ENCODE measurements around the gene JPH2.
A peak's percentile ranks its signal among the peaks of the same experiment; 100 is the strongest.
"Not testable (repeated sequence)": the region's sequence is repeated elsewhere in the genome, so short reads cannot be mapped to it uniquely, and the experiment has no call there.

The JPH2 gene

DNA sequence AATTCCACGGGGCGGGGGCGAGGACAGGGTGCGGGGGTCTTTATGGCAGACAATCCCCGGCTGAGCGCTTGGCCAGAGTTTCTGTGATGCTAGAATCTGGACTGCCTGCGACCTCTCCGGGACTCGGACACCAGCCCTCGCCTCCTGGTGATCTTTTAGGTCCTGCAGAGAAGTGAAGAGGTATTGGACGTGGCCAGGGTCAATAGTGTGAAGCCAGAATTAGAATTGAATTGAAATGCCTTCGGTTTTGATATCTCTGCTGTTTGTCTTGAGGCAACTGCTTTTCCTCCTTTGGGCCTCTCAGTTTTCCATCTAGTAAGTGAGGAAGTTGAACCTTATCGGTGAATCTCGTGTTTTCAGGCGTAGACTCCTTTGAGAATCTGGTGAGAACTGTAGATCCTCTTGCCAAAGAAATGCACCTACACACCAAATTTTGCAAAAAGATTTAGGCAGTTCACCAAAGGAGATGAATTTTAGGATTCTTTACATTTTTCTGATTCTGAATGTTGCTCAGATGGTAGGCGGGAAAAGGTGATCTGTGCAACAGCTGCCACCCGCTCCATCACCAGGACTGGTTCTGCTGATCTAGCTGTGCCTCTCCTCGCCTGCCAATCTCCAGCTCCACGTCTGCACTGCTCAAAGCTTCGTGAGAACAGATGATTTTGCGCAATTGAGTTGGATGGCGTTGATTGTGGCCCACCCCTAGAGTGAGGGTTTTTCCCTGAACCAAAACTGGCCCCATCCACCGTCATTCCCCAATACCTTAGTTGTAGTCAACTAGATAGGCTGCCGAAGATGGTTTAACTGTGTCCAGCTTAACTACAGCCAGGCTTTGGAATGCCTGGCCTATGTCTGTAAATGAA lies 24.4 kb upstream of the JPH2 start:
- no peak for DNase-seq

DNA sequence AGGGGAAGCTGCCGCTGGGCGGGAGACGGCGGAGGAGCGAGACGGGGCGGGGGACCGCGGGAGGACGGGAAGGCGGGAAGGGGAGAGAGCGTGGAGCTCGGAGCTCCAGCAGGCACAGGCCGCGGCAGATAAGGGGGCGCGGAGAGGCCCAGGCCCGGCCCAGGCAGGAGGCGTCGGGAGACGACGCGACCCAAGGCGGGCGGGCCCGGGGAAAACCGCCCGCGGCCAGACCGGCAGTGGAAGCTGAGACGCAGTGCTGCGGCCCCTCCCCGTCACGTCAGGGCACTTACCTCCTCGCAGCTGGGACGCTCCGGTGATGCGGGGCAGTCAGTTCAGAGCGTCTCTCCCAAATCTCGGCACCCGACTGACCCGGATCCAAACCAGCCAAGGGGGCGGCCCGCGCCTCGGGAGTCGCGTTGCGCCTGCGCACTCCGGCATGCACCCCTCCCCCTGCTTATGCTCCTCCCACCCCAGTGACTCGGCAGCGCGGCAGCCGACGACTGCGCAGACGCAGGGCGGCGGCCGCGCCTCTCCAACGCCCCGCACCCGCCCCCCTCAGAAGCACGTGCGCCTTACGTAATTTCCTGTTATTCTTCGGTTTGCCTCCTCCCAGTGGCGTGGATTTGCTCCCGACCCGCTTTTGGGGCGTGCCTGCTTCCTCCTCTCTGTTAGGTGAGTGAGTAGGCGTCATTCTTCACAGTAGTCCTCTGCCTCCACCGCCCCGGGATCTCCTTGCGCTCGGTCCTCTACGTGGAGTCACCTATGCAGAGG lies 23.6 kb upstream of the JPH2 start, which contains the start of gene OSER1:
Gene OSER1 (minus strand): TSS at position 366 of the 771 bp plus-strand sequence. CDS start 3,814 bp downstream, outside the sequence.
- DNase-seq = peak; percentile 98

DNA sequence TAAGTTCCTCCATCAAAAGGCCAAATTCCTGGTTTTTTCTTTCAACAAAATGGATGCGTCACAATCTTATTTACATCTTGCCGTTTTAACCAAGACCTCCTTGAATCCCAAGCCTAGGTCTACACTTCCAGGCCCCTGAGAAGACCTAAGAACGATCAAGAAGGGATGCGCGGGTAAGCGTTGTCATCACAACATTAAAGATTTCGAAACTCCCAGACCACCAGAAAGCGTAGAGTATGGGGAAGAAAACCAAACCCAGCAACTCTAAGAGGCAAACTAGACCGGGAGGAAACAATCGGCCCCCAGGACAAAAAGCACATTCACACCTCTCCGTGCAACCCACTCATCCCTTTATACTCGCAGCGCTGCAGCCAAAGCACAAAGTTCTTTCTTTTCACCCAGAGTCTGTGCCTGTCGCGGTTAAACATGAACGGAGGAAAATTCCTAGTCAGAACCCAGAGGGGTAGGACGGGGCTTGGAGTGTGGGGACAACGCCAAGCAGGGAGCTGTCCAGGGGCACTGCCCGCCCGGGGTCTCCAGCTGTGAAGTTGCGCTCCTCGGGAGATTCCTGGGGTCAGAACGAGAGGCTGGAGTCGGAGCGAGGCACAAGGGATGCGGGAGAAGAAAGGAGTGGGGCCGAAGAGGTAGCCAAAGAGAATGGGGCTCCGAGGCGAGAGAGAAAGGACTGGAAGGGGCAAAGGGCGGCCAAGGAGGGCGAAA lies 22.9 kb upstream of the JPH2 start:
- DNase-seq = no peak

DNA sequence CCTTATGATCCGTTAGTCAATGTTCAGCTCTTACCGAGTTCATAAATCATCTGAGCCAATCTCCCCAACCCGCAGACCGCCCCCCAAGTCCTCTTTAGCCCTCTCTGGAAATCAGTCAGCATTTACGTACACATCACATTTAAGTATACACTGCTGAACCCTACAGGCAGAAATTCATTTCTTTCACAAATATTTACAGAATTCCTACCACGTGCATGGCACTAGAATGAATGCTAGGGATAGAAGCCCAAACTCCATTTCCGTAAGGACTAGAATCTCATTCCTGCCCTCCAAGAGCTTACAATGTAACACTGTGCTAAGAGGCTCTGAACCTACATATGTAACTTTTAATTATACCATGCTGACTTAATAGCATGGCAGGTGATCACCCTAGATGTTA lies 21.8 kb upstream of the JPH2 start:
- no peak for DNase-seq

GRCh38 chr20:44208165-44208564 lies 21.2 kb upstream of the JPH2 start:
- no peak for DNase-seq

- DNase-seq = no peak
Observed at GRCh38 chr20:44207126-44207723, 20.2 kb upstream of the JPH2 start.

- DNase-seq = no peak
Observed at GRCh38 chr20:44206132-44206531, 19.1 kb upstream of the JPH2 start.

- DNase-seq = no peak
Observed at GRCh38 chr20:44204832-44205215, 17.8 kb upstream of the JPH2 start.

GRCh38 chr20:44204156-44204831 lies 17.3 kb upstream of the JPH2 start:
- no peak for DNase-seq

- DNase-seq = no peak
Observed at GRCh38 chr20:44203161-44203560, 16.2 kb upstream of the JPH2 start.

GRCh38 chr20:44200983-44201382 lies 14.0 kb upstream of the JPH2 start:
- DNase-seq = no peak

DNA sequence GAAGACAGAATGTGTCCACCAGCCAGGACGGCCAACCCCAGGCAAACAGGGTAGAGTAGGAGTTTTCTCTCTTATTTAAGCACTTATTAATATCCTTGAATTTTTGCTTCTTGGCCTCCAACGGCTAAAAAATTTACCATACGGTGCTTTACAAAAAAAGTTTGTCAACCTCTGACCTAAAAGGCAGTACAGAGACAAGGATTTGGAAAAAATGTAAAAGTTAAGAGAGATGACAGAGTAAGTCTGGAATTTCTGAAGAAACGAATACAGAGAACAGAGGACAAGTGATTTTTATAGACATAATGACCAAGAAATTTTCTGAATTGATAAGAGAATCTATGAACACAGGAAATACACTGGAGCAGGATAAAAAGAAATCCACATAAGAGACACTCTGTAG lies 13.4 kb upstream of the JPH2 start:
- DNase-seq = no peak

DNA sequence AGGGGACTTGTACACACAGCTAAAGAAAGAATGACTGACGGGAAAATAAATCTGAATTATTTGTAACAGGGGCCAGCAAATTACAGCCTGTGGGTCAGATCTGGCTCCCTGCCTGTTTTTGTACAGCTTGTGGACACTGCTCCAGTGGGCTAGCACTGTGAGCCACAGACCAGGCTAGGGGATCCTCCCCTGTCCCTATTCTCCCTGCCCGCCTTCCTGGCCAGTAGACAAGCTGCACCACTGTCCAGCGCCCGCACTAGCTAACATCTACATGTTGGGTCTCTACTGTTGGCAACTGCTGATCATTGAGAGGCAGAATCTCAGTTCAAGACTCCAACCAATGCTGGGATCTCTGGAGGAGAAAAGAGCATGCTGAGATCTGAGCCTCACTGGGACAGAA lies 12.9 kb upstream of the JPH2 start:
- DNase-seq = no peak

DNA sequence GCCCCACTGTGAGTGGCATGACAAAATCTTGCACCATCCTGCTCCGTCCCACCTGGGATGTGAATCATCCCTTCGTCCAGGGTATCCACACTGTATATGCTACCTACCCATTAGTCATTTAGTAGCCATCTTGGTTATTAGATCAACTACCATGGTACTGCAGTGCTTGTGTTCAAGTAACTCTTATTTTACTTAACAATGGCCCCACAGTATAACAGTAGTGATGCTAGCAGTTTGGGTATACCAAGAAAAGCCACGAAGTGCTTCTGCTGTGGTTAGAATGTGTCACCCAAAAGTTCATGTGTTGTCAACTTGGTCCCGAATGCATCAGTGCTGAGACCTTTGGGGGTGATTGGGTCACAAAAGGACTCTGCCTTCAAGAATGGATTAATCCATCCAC lies 11.9 kb upstream of the JPH2 start:
- no peak for DNase-seq

DNA sequence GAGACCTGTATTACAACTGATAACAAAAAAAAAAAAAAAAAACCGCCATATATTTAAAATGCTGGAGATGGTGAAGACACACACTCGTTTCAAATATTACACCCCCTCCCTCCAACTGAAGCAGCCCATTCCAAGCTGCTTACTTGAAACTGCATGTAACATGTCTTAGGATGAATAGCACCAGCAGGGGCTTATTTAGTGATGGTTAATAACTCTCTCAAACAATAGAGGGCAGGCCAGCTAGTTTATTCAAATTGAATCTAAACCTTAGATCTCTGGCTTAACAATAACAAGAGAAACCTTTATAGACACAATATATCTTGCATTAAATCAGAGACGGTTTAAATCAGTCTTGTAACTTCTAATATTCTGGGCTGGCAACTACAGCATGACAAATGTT lies 9.3 kb upstream of the JPH2 start:
- no peak for DNase-seq

GRCh38 chr20:44195605-44196004 lies 8.6 kb upstream of the JPH2 start:
- no peak for DNase-seq

DNA sequence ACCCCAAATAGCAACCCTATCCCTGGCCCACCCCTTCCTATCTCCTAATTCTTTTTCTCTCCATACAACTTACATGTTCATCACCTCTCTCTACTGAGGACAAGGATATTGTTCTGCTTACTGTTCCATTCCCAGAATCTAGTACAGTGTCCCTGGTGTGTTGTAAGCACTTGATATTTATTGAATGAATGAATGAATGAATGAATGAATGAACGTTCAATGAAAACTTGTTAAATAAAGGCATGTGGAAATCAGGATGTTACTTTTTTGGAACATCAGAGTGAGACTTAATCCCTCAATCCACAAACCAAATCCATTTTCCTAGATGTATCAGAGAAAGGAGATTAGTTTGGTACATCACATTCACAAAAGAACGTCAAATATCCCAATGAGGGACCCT lies 6.8 kb upstream of the JPH2 start:
- DNase-seq = no peak

GRCh38 chr20:44191640-44192039 lies 4.7 kb upstream of the JPH2 start:
- not testable (repeated sequence) for DNase-seq

DNA sequence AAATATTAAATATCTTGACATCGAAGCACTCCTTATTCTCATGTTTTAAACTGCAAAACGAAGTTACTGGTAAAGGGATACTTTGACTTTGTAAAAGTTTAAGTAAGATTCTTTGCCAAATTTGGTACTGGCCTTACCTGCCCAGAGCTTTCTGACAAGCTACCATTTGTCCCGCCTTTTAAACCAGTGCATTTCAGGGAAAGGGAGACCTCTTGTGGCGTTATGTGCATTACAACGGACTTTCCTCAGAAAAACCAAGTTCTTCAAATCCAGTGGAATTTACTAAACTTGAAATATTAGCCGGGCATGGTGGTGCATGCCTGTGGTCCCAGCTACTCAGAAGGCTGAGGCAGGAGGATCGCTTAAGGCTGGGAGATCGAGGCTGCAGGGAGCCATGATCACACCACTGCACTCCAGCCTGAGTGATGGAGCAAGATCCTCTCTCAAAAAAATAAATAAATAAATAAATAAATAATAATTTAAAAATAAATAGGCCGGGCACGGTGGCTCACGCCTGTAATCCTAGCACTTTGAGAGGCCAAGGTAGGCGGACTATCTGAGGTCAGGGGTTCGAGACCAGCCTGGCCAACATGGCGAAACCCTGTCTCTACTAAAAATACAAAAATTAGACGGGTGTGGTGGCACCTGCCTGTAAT lies 3.3 kb upstream of the JPH2 start:
- peak; percentile 41 for DNase-seq

- no peak for DNase-seq
Observed at GRCh38 chr20:44188752-44189151, 1.8 kb upstream of the JPH2 start.

- no peak for DNase-seq
Observed at GRCh38 chr20:44187772-44188709, 1.1 kb upstream of the JPH2 start.

All from central memory CD4-positive, alpha-beta T cell (primary cell).